ENCODE measurements around the gene LRRC51.

- TF ChIP-seq EZH2 (IDR thresholded peaks at IDR 0.05; ENCODE audit: borderline replicate concordance, insufficient read depth, low read length, poor library complexity, severe bottlenecking): no peak
- no peak for TF ChIP-seq POLR2AphosphoS5 (IDR thresholded peaks at IDR 0.05)
- TF ChIP-seq CTCF (IDR thresholded peaks at IDR 0.05; ENCODE audit: poor library complexity, severe bottlenecking): no peak
- no peak for TF ChIP-seq RAD21 (conservative IDR thresholded peaks at IDR 0.05)
- no peak for TF ChIP-seq MXI1 (conservative IDR thresholded peaks at IDR 0.05; ENCODE audit: poor library complexity, severe bottlenecking)
- TF ChIP-seq REST (IDR thresholded peaks at IDR 0.05; ENCODE audit: borderline replicate concordance): no peak
- no peak for TF ChIP-seq SMC3 (conservative IDR thresholded peaks at IDR 0.05; ENCODE audit: poor library complexity)
- TF ChIP-seq EP300 (conservative IDR thresholded peaks at IDR 0.05; ENCODE audit: poor library complexity, severe bottlenecking): no peak
- TF ChIP-seq TAF1 (IDR thresholded peaks at IDR 0.05; ENCODE audit: low read depth): no peak
These were observed 22.1 kb upstream of the LRRC51 start for GRCh38 chr11:72058416-72059034.
